KMS-11 (cell line): ENCODE measurements around the gene AATK.

ENCODE experiments used
- H2AFZ ChIP-seq: fragments of 200-600 bp; sonication (generic); 2 replicates; pipeline ENCODE4 v1.6.1; 2016; ENCODE audit warnings: antibody characterized with exemption, mixed run types, low read depth
- H3K27ac ChIP-seq: fragments of 200-600 bp; sonication (generic); 2 replicates; pipeline ENCODE4 v1.6.1; 2016; ENCODE audit warnings: mild to moderate bottlenecking, mixed run types
- H3K27me3 ChIP-seq: fragments of 200-600 bp; sonication (generic); 2 replicates; pipeline ENCODE4 v1.6.1; 2017; ENCODE audit warnings: mild to moderate bottlenecking, low read depth, mixed run types, moderate library complexity; ENCODE audit not compliant: insufficient read depth
- H3K36me3 ChIP-seq: fragments of 200-600 bp; sonication (generic); 2 replicates; pipeline ENCODE4 v1.6.1; 2017; ENCODE audit warnings: mild to moderate bottlenecking, mixed run types; ENCODE audit not compliant: insufficient read depth
- H3K4me1 ChIP-seq: fragments of 200-600 bp; sonication (generic); 2 replicates; pipeline ENCODE4 v1.6.1; 2016; ENCODE audit warnings: mild to moderate bottlenecking, low read depth, mixed run types; ENCODE audit not compliant: poor library complexity, severe bottlenecking
- H3K4me2 ChIP-seq: fragments of 200-600 bp; sonication (generic); 2 replicates; pipeline ENCODE4 v1.7.0; 2016; ENCODE audit warnings: mild to moderate bottlenecking, mixed run types
- H3K4me3 ChIP-seq: fragments of 200-600 bp; sonication (generic); IDR thresholded peaks from 2 replicates; pipeline ENCODE4 v1.6.1; 2017; ENCODE audit warnings: low read depth, low read length, mixed read lengths; ENCODE audit not compliant: insufficient read depth
- H3K79me2 ChIP-seq: fragments of 200-600 bp; sonication (generic); 2 replicates; pipeline ENCODE4 v1.6.1; 2016; ENCODE audit warnings: low read depth, mixed run types; ENCODE audit not compliant: insufficient read depth
- H3K9ac ChIP-seq: fragments of 200-600 bp; sonication (generic); 2 replicates; pipeline ENCODE4 v1.6.1; 2016; ENCODE audit warnings: mild to moderate bottlenecking, mixed run types
- H4K20me1 ChIP-seq: fragments of 200-600 bp; sonication (generic); 2 replicates; pipeline ENCODE4 v1.6.1; 2016; ENCODE audit warnings: mild to moderate bottlenecking, mixed run types; ENCODE audit not compliant: insufficient read depth
- CTCF ChIP-seq: fragments of 200-600 bp; sonication (generic); conservative IDR thresholded peaks from 2 replicates; pipeline ENCODE4 v1.6.1; 2017; ENCODE audit warnings: low read depth, mild to moderate bottlenecking, antibody characterized with exemption, low read length, moderate library complexity, mixed read lengths

Gene AATK

GRCh38 chr17:81117672-81118198 lies 48.3 kb downstream of the AATK start:
- no peak for TF ChIP-seq CTCF
- Histone ChIP-seq H3K79me2 (no peaks in the 10 kb centered on the region), H3K36me3 (no peaks in the 10 kb centered on the region), H2AFZ (no peak overlapping the region), H3K9ac (no peak overlapping the region), H4K20me1 (no peaks in the 10 kb centered on the region), H3K27me3 (peaks cover 70% of the 10 kb centered on the region), H3K4me1 (no peaks in the 10 kb centered on the region), H3K27ac (no peak overlapping the region), H3K4me3 (no peak overlapping the region), H3K4me2 (no peak overlapping the region)

GRCh38 chr17:81116704-81117103 lies 49.3 kb downstream of the AATK start:
- no peak overlapping the region for H2AFZ ChIP-seq
- no peak overlapping the region for H3K9ac ChIP-seq
- H3K4me2 ChIP-seq: no peak overlapping the region
- H3K27me3 ChIP-seq: peaks cover 80% of the 10 kb centered on the region
- H3K79me2 ChIP-seq: no peaks in the 10 kb centered on the region
- no peaks in the 10 kb centered on the region for H3K36me3 ChIP-seq
- H4K20me1 ChIP-seq: no peaks in the 10 kb centered on the region
- no peak overlapping the region for H3K4me3 ChIP-seq
- no peak for TF ChIP-seq CTCF
- H3K4me1 ChIP-seq: no peaks in the 10 kb centered on the region
- H3K27ac ChIP-seq: no peak overlapping the region

- Histone ChIP-seq H4K20me1 (no peaks in the 10 kb centered on the region), H3K79me2 (no peaks in the 10 kb centered on the region), H3K4me3 (no peak overlapping the region), H3K9ac (no peak overlapping the region), H3K4me2 (no peak overlapping the region), H3K4me1 (no peaks in the 10 kb centered on the region), H3K36me3 (no peaks in the 10 kb centered on the region), H3K27me3 (peaks cover 84% of the 10 kb centered on the region), H3K27ac (no peak overlapping the region), H2AFZ (no peak overlapping the region)
- TF ChIP-seq CTCF: no peak
Observed at GRCh38 chr17:81115749-81116464, 50.1 kb downstream of the AATK start.

GRCh38 chr17:81115219-81115618 lies 50.8 kb downstream of the AATK start:
- Histone ChIP-seq H3K9ac (no peak overlapping the region), H3K4me3 (no peak overlapping the region), H4K20me1 (no peaks in the 10 kb centered on the region), H2AFZ (no peak overlapping the region), H3K79me2 (no peaks in the 10 kb centered on the region), H3K4me2 (no peak overlapping the region), H3K4me1 (no peaks in the 10 kb centered on the region), H3K36me3 (no peaks in the 10 kb centered on the region), H3K27ac (no peak overlapping the region), H3K27me3 (peaks cover 85% of the 10 kb centered on the region)
- TF ChIP-seq CTCF: no peak
